Thyroid gland (tissue), 4 donors: ENCODE results near the gene DGKB.

Experiments used
- POLR2A ChIP-seq, 2 donors: fragments of 450-650 bp; IDR thresholded peaks; one replicate each; pipeline ENCODE4 v1.6.1; 2017; ENCODE audit warnings: antibody characterized with exemption in 2 of 2, mild to moderate bottlenecking in 2 of 2, moderate library complexity in 1 of 2
- TF ChIP-seq, protein P1 (sequence below), 6 experiments: fragments of 200-600 bp in 3 of 6; fragments of 450-650 bp in 3 of 6; sonication (generic) in 3 of 6; IDR thresholded peaks; one replicate each; pipeline ENCODE4 v1.5.1; 2016 to 2019; ENCODE audit warnings: antibody characterized with exemption in 6 of 6, mild to moderate bottlenecking in 2 of 6, inconsistent platforms in 1 of 6, moderate library complexity in 1 of 6

DNA sequence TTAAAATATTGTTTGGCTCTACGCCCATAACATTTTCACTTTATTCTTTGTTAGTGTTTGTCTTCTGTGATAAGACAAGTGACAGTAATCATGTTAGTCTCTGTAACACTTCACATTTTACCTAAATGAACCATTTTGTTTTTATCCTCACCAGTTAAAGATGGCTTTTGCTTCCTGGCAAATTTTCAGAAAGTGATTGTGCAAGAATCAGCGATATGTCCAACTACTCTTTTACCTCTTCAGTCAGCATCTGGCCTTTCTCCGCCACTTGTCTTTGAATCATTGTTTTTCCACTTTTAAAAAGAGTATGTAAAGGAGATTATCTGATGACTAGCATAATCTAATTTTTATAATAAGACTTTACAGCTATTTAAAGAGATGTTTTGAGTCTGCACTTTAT lies 3.5 kb downstream of the DGKB start:
- TF ChIP-seq, protein P1, sequence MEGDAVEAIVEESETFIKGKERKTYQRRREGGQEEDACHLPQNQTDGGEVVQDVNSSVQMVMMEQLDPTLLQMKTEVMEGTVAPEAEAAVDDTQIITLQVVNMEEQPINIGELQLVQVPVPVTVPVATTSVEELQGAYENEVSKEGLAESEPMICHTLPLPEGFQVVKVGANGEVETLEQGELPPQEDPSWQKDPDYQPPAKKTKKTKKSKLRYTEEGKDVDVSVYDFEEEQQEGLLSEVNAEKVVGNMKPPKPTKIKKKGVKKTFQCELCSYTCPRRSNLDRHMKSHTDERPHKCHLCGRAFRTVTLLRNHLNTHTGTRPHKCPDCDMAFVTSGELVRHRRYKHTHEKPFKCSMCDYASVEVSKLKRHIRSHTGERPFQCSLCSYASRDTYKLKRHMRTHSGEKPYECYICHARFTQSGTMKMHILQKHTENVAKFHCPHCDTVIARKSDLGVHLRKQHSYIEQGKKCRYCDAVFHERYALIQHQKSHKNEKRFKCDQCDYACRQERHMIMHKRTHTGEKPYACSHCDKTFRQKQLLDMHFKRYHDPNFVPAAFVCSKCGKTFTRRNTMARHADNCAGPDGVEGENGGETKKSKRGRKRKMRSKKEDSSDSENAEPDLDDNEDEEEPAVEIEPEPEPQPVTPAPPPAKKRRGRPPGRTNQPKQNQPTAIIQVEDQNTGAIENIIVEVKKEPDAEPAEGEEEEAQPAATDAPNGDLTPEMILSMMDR (IDR thresholded peaks at IDR 0.05), result no peak
- TF ChIP-seq POLR2A (IDR thresholded peaks at IDR 0.05), result no peak
